Kidney tubule cell (primary cell): Measurements from ENCODE around the gene IDE.
"Not testable (repeated sequence)": the region's sequence is repeated elsewhere in the genome, so short reads cannot be mapped to it uniquely, and the experiment has no call there.

Source experiments
- DNase-seq: peaks from one replicate; pipeline ENCODE4 v3.0.0-alpha.2; 2018; ENCODE audit warnings: low spot score

IDE gene

DNA sequence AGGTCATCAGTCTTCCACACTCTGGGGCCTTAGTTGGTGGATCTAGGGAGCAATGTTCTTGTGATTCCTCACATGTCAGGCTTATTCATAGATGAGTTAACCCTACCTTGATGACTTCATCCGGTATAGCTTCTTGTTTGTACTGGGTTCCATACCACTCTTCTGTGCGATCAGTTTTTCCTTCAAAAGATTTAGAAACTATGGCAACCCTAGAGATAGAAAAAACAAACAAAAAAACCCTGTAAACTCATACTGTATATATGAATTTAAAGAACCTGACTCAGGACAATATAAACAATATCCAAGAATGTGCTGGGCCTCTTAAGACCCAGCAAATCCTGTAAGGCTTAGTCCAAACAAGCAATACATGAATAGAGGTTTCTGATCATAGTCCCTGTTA, 83.5 kb downstream of the IDE start:
- DNase-seq: peak; percentile 69

- no peak for DNase-seq
Observed at GRCh38 chr10:92486637-92487036, 87.3 kb downstream of the IDE start.

GRCh38 chr10:92483539-92483938, 90.4 kb downstream of the IDE start:
- no peak for DNase-seq

DNA sequence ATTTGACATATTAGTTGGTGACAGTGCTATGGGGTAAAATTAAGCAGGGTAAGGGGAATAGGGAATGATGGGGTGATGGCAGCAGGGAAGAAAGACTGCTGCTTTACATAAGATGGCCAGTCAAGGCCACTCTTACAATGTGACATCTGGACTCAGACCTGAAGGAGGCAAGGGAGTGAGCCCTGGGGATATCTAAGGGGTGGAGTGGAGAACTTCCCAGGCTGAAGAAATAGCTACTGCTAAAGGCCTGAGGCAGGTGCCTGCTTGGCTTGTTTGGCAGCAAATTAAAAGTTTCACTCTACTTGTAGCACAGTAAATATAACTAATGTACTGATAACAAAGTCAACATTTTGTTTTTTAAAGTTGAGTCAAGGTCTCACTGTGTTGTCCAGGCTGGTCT, 93.5 kb downstream of the IDE start:
- DNase-seq: no peak

- DNase-seq: no peak
Observed at GRCh38 chr10:92479547-92479946, 94.3 kb downstream of the IDE start.

- no peak for DNase-seq
Observed at GRCh38 chr10:92478536-92478935, 95.4 kb downstream of the IDE start.

DNA sequence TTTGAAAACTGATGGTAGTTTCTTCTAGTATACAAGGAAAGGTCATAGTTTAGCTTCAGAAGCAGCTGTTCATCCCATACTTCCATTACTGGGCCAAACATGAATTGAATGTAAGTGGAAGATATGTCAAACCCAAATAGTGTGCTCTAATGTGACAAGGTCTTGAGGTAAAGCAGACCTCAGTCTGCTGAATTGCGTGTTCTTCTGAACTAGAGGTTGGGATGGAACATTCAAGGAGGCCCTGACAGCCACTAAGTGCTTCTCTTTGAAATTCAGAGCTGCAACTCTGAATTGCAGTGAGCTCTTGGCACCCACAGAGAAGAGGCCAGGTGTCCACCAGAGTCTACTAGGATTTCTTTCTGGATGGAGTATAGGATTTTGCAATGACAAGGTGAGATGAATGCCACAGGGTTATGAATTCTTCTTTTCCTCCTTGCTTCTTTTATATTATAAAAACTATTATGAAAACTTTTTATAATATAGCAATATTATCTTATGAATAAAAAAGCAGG, 98.5 kb downstream of the IDE start:
- DNase-seq: no peak

GRCh38 chr10:92470026-92470425, 103.9 kb downstream of the IDE start:
- DNase-seq: no peak

DNA sequence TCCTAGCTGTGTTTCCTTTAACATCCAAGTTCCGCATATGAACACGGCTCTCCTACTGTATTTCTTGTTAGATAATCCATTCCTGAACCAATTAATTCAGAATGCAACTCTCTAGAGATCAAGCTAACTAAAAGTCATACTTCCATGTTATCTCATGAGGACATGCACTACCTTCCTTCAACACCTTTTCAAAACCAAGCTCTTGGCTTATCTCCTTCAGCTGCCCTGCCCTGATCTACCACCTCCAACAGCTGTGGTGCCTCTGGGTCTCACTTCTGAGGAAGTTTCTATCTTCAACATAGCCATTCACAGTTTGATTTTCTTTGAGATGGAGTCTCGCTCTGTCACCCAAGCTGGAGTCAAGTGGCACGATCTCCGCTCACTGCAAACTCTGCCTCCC, 109.5 kb downstream of the IDE start:
- DNase-seq: no peak

DNA sequence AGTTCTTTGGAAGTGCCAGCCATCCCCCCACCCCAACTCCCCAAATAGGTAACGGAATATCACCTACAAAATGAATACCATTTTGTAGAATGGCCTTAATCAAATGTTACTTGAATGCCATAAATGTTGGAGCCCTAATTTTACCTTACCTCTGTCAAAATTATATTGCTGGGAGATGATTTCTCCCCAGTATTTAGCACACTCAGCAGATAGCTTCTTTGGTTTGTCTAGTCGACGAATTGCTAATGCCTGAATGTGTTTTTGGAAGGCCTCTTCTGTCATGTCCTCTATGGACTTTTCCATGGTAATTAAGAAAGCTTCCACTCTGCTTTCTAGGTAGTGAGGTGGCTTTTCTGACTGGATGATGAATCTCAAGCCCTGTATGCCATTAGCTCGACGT, 110.3 kb downstream of the IDE start:
- DNase-seq: no peak

DNA sequence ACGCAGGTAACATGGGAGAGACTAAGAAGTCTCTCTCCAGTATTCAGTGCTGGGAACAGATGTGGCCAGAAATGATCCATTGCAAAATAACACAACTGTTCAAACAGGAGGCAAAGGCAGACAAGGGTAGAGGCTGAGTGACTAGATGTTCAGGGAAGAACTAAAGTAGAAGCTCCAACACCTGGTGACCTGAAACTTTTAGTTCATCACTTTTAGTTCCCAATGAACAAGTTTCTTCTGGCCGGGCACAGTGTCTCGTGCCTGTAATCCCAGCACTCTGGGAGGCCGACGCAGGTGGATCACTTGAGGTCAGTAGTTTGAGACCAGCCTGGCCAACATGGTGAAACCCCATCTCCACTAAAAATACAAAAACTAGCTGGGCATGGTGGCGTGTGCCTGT, 118.9 kb downstream of the IDE start:
- not testable (repeated sequence) for DNase-seq

GRCh38 chr10:92452313-92452712, 121.6 kb downstream of the IDE start:
- no peak for DNase-seq

- DNase-seq: no peak
Observed at GRCh38 chr10:92451431-92451830, 122.5 kb downstream of the IDE start.

DNA sequence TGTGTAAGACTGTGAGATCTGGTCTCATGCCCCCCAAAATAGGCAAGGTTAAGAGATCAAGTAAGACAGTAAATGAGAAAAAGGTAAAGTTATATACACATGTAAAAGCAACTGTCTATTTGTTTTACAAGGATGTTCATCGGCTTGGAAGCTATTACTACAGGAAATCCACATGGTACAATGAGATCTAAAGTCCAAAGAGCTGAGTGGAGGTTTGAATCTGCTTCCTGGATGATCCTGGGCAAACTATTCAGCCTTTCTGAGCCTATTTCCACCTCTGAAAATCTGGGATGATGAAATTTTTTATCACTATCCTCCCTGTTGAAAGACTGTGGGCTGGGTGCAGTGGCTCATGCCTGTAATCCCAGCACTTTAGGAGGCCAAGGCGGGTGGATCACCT, 123.0 kb downstream of the IDE start:
- no peak for DNase-seq

DNA sequence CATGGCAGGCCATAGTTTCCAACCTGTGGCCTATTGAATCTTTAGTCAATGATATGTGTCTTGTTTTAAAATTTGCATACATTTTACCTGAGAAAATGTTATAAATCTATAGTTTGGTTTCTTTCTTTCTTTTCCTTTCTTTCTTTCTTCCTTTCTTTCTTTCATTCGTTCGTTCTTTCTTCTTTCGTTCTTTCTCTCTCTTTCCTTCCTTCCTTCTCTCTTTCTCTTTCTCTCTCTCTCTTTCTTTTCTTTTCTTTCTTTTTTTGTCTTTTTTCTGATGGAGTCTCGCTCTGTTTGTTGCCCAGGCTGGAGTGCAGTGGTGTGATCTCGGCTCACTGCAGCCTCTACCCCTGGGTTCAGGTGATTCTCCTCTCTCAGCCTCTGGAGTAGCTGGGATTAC, 133.3 kb downstream of the IDE start:
- no peak for DNase-seq

GRCh38 chr10:92438220-92438619, 135.7 kb downstream of the IDE start:
- no peak for DNase-seq

DNA sequence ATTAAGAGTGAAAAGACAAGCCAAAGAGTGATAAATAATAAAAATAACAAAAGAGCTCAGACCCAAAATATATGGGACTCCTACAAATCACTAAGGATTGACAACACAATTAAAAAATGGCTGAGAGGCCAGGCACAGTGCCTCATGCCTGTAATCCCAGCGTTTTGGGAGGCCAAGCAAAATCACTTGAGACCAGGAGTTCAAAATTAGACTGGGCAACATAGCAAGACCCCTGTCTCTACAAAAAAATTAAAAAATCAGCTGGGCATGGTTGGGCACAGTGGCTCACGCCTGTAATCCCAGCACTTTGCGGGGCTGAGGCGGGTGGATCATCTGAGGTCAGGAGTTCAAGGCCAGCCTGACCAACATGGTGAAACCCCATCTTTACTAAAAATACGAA, 137.3 kb downstream of the IDE start:
- no peak for DNase-seq

DNA sequence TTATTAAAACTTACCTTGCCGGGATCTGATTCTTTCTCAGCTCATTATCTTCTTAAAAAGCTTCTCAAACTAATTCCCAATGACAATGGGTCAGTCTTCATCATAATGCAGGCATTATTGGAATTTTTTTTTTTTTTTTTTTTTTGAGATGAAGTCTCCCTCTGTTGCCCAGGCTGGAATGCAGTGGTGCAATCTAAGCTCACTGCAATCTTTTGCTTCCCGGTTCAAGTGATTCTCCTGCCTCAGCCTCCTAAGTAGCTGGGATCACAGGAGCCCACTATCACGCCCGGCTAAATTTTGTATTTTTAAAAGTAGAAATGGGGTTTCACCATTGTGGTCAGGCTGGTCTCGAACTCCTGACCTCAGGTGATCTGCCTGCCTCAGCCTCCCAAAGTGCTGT, 137.8 kb downstream of the IDE start:
- DNase-seq: not testable (repeated sequence)

DNA sequence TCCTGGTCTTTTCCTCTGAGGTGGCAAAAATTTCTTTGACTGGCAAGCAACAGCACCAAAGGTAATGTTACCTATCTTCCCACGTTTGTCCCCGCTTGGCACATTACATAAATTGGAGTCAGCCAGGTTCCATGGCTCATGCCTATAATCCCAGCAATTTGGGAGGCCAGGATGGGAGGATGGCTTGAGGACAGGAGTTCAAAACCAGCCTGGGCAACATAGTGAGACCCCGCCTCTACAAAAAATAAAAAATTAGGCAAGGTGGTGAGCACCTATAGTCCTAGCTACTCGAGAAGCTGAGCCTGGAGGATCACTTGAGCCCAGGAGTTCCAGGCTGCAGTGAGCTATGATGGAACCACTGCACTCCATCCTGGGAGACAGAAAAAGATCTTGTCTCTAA, 139.5 kb downstream of the IDE start:
- DNase-seq: no peak

- DNase-seq: no peak
Observed at GRCh38 chr10:92432596-92432995, 141.3 kb downstream of the IDE start.

GRCh38 chr10:92430103-92430502, 143.8 kb downstream of the IDE start:
- no peak for DNase-seq

DNA sequence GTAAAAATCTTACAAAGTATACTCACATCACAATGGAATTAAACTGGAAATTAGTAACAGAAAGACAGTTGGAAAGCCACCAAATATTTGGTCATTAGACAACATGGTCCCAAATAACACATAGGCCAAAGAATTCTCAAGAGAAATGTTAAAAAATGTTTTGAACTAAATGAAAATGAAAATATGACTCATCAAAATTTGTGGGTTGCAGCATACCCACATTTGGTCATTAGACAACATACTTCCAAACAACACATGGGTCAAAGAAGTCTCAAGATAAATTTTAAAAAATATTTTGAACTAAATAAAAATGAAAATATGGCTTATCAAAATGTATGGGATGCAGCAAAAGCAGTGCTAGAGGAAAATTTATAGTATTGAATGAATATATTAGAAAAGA, 152.3 kb downstream of the IDE start:
- DNase-seq: no peak

GRCh38 chr10:92420546-92421275, 153.2 kb downstream of the IDE start:
- no peak for DNase-seq
